Smooth muscle cell (in vitro differentiated cells): ENCODE measurements around the gene ACAD8. TPM values are rescaled to one million over a fixed set of nuclear protein-coding genes. Genes with fewer than 3 reads are reported as not detected.

Experiments used
- DNase-seq: peaks from one replicate; lab custom pipeline; 2025; ENCODE audit not compliant: unreplicated experiment; lab: John Stamatoyannopoulos, UW
- H2AFZ ChIP-seq: fragments of 200-600 bp; sonication (generic); 2 replicates; pipeline ENCODE4 v1.6.0; 2016; ENCODE audit warnings: antibody characterized with exemption, low read depth, mild to moderate bottlenecking
- H3F3A ChIP-seq: fragments of 200-600 bp; sonication (generic); 2 replicates; pipeline ENCODE4 v1.6.0; 2017; ENCODE audit warnings: antibody characterized with exemption, low read depth
- H3K27ac ChIP-seq: fragments of 200-600 bp; sonication (generic); 2 replicates; pipeline ENCODE4 v1.5.1; 2016; ENCODE audit warnings: low read depth, mild to moderate bottlenecking
- H3K27me3 ChIP-seq: fragments of 200-600 bp; sonication (generic); 2 replicates; pipeline ENCODE4 v1.6.1; 2016; ENCODE audit warnings: low read depth, mild to moderate bottlenecking
- H3K36me3 ChIP-seq: fragments of 200-600 bp; sonication (generic); 2 replicates; pipeline ENCODE4 v1.5.1; 2016; ENCODE audit warnings: low read depth
- H3K4me1 ChIP-seq: fragments of 200-600 bp; sonication (generic); 2 replicates; pipeline ENCODE4 v1.5.1; 2016; ENCODE audit warnings: low read depth
- H3K4me2 ChIP-seq: fragments of 200-600 bp; sonication (generic); 2 replicates; pipeline ENCODE4 v1.6.0; 2016; ENCODE audit warnings: mild to moderate bottlenecking
- H3K4me3 ChIP-seq: fragments of 200-600 bp; sonication (generic); 2 replicates; pipeline ENCODE4 v1.5.1; 2016; ENCODE audit warnings: mild to moderate bottlenecking
- H3K79me2 ChIP-seq: fragments of 200-600 bp; sonication (generic); 2 replicates; pipeline ENCODE4 v1.6.0; 2016; ENCODE audit warnings: low read depth, mild to moderate bottlenecking
- H3K9ac ChIP-seq: fragments of 200-600 bp; sonication (generic); 2 replicates; pipeline ENCODE4 v1.6.0; 2016; ENCODE audit warnings: low read depth
- H3K9me3 ChIP-seq: fragments of 200-600 bp; sonication (generic); replicated peaks from 2 replicates; pipeline ENCODE4 v1.5.1; 2016; ENCODE audit warnings: low read depth
- H4K20me1 ChIP-seq: fragments of 200-600 bp; sonication (generic); 2 replicates; pipeline ENCODE4 v1.6.0; 2016; ENCODE audit warnings: low read depth
- WGBS: methylation state at CpG from one replicate; pipeline ENCODE4 v1.1.7; 2016; ENCODE audit warnings: low lambda C conversion rate; 5-methylcytosine and 5-hydroxymethylcytosine counted together
- polyA plus RNA-seq: library from polyadenylated mRNA; unstranded; fragments of >200 nt; fragmentation: Nextera tagmentation; extraction: Ambion mirVana; gene quantifications from 2 replicates; pipeline ENCODE4 v1.2.1, GENCODE V29; 2016
- total RNA-seq: library from RNA; depleted of rRNA; stranded (reverse); fragments of >200 nt; gene quantifications from 2 replicates; pipeline ENCODE4 v1.2.3, GENCODE V29; 2014
- TF ChIP-seq, protein P1 (sequence below): fragments of 200-600 bp; sonication (generic); IDR thresholded peaks from 2 replicates; pipeline ENCODE4 v1.5.1; 2017; ENCODE audit warnings: borderline replicate concordance, mild to moderate bottlenecking, antibody characterized with exemption; ENCODE audit not compliant: insufficient read depth, poor library complexity, severe bottlenecking

Gene ACAD8
- total and polyA plus RNA-seq, 2 experiments from 2014 or later, result 11.7 to 12.4 TPM

DNA sequence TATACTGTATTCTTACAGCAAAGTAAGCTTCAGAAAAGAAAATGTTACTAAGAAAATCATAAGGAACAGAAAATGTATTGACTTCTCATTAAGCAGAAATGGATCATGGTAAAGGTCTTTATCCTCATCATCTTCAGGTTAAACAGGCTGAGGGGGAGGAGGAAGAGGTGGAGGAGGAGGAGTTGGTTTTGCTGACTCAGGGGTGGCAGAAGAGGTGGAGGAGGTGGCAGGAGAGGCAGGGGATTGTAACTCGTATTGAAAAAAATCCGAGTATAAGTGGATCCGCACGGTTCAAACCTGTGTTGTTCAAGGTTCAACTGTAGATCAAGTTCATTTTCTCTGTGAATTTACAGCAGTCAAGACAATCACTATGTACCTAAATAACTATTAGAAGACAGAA is 35.8 kb downstream of the ACAD8 start:
- TF ChIP-seq, protein P1, sequence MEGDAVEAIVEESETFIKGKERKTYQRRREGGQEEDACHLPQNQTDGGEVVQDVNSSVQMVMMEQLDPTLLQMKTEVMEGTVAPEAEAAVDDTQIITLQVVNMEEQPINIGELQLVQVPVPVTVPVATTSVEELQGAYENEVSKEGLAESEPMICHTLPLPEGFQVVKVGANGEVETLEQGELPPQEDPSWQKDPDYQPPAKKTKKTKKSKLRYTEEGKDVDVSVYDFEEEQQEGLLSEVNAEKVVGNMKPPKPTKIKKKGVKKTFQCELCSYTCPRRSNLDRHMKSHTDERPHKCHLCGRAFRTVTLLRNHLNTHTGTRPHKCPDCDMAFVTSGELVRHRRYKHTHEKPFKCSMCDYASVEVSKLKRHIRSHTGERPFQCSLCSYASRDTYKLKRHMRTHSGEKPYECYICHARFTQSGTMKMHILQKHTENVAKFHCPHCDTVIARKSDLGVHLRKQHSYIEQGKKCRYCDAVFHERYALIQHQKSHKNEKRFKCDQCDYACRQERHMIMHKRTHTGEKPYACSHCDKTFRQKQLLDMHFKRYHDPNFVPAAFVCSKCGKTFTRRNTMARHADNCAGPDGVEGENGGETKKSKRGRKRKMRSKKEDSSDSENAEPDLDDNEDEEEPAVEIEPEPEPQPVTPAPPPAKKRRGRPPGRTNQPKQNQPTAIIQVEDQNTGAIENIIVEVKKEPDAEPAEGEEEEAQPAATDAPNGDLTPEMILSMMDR, result no peak
- 84% methylated on average over 4 of the region's 4 CpGs for WGBS
- Histone ChIP-seq H3F3A (no peaks in the 10 kb centered on the region), H3K27ac (no peak overlapping the region), H3K4me3 (no peak overlapping the region), H3K36me3 (no peaks in the 10 kb centered on the region), H3K4me2 (no peak overlapping the region), H3K27me3 (no peaks in the 10 kb centered on the region), H2AFZ (no peak overlapping the region), H3K79me2 (no peaks in the 10 kb centered on the region), H4K20me1 (no peaks in the 10 kb centered on the region), H3K9me3 (no peaks in the 10 kb centered on the region), H3K9ac (no peak overlapping the region), H3K4me1 (no peaks in the 10 kb centered on the region)
- no peak for DNase-seq

DNA sequence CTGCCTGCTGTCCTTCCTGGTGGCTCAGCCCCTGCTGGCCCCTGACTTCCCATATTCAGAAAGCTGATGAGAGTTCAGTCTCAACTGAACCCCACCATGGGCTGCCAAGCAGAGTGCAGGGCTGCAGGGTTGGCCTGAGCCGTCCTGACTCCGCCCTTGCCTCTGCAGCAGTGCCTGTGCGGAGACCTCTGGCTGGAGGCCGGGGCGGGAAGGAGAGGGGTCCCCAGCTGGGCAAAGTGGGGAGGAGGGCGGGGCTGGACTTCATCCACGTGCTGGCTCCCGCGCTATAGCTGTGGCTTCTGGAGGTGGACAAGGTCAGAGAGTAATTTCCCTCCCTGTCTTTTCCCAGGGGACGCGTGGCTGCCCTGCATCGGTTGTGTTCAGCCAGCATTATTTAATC is 36.4 kb downstream of the ACAD8 start:
- Histone ChIP-seq H3F3A (no peaks in the 10 kb centered on the region), H3K4me1 (no peaks in the 10 kb centered on the region), H2AFZ (no peak overlapping the region), H3K9me3 (no peaks in the 10 kb centered on the region), H3K4me3 (no peak overlapping the region), H3K4me2 (no peak overlapping the region), H3K9ac (no peak overlapping the region), H3K27ac (no peak overlapping the region), H3K36me3 (no peaks in the 10 kb centered on the region), H3K79me2 (no peaks in the 10 kb centered on the region), H4K20me1 (no peaks in the 10 kb centered on the region), H3K27me3 (no peaks in the 10 kb centered on the region)
- TF ChIP-seq, protein P1, result no peak
- 85% methylated on average over 12 of the region's 12 CpGs for WGBS
- DNase-seq, result no peak

DNA sequence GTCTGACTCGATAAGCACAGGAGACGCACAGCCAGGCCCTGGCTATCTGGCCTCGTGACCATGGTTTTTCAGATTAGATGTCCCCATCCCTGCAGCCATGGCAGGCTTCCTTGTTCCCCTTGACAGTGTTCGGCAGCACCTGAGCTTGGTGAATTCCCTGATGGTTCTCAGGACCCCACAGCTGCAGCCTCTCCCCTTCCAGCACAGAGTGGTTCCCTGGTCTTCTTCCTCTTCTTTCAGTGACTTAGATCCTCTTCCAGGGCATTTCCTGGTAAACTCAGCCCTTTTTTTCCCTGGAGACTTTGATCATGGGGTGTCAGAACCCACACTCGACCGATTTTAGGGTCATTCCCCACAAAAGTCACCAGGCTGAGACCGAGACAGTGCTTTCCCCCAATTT is 37.3 kb downstream of the ACAD8 start:
- no peak overlapping the region for H3K9ac ChIP-seq
- 94% methylated on average over 7 of the region's 7 CpGs for WGBS
- TF ChIP-seq, protein P1, result no peak
- DNase-seq, result no peak
- H3K79me2 ChIP-seq, result no peaks in the 10 kb centered on the region
- no peaks in the 10 kb centered on the region for H3F3A ChIP-seq
- H3K36me3 ChIP-seq, result no peaks in the 10 kb centered on the region
- H3K27me3 ChIP-seq, result no peaks in the 10 kb centered on the region
- no peaks in the 10 kb centered on the region for H3K4me1 ChIP-seq
- no peak overlapping the region for H3K27ac ChIP-seq
- no peak overlapping the region for H2AFZ ChIP-seq
- no peaks in the 10 kb centered on the region for H4K20me1 ChIP-seq
- H3K4me3 ChIP-seq, result no peak overlapping the region
- H3K4me2 ChIP-seq, result no peak overlapping the region
- no peaks in the 10 kb centered on the region for H3K9me3 ChIP-seq

DNA sequence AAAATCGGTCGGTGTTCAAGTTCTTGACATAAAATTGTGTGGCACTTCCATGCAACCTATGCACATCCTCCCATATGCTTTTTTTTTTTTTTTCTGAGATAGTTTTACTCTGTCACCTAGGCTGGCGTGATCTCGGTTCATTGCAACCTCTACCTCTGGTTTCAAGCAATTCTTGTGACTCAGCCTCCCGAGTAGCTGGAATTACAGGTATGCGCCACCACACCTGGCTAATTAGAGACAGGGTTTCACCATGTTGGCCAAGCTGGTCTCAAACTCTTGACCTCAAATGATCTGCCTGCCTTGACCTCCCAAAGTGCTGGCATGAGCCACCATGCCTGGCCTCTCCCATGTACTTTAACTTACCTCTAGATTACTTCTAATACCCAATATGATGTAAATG is 37.8 kb downstream of the ACAD8 start:
- Histone ChIP-seq H2AFZ (no peak overlapping the region), H3K36me3 (no peaks in the 10 kb centered on the region), H4K20me1 (no peaks in the 10 kb centered on the region), H3K9ac (no peak overlapping the region), H3F3A (no peaks in the 10 kb centered on the region), H3K4me3 (no peak overlapping the region), H3K27me3 (no peaks in the 10 kb centered on the region), H3K79me2 (no peaks in the 10 kb centered on the region), H3K4me2 (no peak overlapping the region), H3K27ac (no peak overlapping the region), H3K4me1 (no peaks in the 10 kb centered on the region), H3K9me3 (no peaks in the 10 kb centered on the region)
- WGBS, result 77% methylated on average over 6 of the region's 6 CpGs
- DNase-seq, result no peak
- TF ChIP-seq, protein P1, result no peak
